Fibroblast of skin of abdomen (primary cell): ENCODE measurements around the gene XXYLT1.

Source experiments
- DNase-seq: peaks from one replicate; pipeline ENCODE4 v3.0.0-alpha.2; 2013

XXYLT1 gene

GRCh38 chr3:195266428-195266827 is 4.5 kb downstream of the XXYLT1 start:
- no peak for DNase-seq

- DNase-seq: no peak
Observed at GRCh38 chr3:195265363-195265976, 5.5 kb downstream of the XXYLT1 start.

DNA sequence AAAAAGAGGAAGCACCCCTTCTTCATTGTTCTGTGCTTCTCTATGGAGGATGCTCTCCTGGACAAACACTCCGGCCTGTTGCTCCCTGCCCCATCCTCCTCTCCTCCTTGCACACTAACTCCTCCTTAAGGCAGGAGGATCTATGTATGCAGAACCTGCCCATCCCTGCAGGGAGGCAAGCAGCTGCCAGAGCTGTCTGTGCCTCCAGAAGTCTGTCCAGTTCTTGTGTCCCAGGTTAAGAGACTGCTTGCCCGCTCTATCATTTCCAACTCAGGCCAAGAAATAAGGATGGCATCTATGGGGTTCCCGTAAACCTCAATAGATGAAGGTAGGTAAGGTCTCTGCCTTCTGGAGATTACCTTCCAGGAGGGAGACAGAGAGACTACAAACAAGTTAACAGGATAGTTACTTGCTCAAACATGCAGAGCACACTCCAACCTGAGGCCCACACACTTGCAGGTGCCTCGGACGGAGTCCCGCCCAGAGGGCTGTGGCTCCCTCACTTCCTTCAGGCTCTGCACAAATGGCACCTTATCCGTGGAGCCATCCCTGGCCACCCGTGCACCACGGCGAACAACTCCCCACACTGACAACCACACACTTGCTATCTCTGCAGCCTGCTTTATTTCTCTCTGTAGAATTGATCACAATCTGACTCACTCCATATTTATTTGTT is 6.9 kb downstream of the XXYLT1 start:
- no peak for DNase-seq

- DNase-seq: no peak
Observed at GRCh38 chr3:195263193-195263924, 7.6 kb downstream of the XXYLT1 start.

DNA sequence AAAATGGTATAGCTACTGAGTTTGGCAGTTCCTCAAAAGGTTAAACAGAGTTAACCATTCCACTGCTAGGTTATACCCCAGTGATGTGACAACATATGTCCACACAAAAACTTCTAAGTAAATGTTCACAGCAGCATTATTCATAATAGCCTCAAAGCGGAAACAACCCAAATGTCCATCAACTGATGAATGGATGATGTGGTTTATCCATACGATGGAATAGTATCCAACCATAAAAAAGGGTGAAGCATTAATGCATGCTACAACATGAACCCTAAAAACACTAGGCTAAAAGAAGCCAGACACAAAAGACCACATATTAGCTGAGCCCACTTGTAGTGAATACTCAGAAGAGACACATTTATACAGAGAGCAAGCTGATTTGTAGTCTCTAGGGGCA is 9.0 kb downstream of the XXYLT1 start:
- no peak for DNase-seq

- no peak for DNase-seq
Observed at GRCh38 chr3:195260280-195260905, 10.6 kb downstream of the XXYLT1 start.

DNA sequence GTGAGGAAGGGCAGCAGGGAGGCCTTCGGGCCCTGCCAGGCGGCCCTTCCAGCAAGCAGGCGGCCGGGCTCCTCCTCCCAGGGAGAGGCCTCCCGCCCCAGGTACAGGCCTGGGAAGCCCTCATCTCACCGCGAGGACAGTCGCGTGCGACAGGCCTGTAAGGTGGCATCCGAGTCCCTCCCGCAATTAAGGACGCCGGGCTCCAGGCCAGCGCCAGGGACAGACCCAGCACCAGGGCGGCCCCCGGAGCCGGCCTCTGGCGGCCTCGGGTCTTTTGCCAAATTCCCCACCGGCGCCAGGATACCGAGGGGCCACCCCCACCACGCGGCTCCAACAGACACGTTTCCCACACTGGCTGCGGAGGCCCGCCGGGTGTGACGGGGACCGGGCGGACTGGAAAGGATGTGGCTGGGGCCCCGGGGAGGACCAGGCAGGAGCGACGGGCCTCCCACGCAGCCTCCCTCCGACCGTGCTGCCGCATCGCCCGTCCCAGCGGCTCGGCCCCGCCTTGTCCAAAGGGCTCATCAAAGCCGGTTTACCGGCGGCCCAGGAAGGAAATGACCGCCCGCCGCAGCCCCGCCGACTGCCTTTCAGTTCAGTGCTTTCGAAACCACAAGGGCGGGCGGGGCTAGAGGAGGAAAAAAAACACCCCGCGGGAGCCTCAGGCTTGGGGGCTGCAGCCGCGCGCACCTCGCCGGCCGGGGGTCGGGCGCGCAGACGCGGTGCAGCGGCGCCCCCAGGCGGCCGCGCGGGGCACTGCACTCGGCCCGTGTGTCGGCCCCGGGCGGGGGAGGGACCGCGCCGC is 11.3 kb downstream of the XXYLT1 start:
- peak; percentile 96 for DNase-seq

DNA sequence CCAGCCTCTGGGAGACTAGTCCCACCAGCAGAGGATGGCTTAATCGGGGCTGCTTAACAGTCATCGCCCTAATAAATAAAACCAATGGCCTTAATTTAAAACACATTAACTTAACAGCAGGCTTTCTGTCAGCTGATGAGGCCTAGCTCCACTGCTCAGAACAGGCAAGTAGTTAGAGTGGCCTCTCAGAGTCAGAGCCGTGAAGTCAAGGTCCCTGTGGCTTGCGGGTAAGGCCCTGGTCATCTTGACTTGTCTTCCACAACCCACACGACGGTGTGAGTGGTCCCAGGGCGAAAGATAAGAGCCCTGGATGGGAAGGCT is 11.8 kb downstream of the XXYLT1 start:
- peak; percentile 70 for DNase-seq

- DNase-seq: no peak
Observed at GRCh38 chr3:195258449-195259153, 12.4 kb downstream of the XXYLT1 start.

- no peak for DNase-seq
Observed at GRCh38 chr3:195257454-195258448, 13.2 kb downstream of the XXYLT1 start.

GRCh38 chr3:195256639-195257453 is 14.1 kb downstream of the XXYLT1 start:
- DNase-seq: no peak

DNA sequence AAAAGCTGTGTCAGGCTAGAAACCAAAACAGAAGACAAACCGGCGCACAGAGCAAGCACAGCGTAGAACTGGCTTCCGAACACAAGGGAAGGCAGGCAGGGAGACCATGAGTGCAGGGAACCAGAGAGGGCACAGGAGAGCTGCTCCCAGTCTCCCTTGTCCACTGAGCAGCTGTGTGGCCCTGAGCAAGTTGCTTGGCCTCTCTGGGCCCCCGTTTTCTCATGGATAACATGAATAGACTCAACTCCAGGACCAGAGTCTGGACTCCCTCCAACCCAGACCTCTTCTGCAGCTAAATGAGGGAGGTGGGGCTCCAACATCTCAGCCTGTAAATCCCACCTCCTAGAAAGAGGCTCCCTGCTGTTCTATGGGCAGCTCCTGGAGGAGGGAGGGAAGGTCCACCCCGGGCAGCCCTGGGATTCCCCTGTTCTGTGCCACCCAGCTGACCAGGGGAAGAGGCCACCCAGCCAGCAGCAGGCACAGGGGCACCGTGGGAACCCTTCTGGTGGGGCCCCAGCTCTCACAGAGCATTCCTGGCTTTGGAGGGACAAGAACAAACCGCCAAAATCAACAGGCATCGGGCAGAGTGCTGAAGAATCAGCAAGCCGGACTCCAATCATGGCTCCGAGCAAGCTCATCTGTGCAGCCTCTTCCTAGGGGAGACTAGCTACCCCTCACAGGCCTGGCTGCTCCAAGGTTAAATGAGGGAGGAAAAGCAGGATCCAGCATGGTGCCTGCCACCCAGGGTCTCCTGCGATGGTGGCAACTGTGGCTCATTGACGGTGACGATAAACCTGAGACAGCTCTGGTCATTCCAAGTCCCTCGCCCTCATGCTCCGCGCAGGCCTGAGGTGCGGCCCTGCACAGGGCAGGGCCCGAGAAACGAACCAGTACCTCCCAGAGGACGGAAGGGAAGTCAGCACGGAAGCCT is 15.1 kb downstream of the XXYLT1 start:
- no peak for DNase-seq

GRCh38 chr3:195255176-195255500 is 15.8 kb downstream of the XXYLT1 start:
- DNase-seq: no peak

DNA sequence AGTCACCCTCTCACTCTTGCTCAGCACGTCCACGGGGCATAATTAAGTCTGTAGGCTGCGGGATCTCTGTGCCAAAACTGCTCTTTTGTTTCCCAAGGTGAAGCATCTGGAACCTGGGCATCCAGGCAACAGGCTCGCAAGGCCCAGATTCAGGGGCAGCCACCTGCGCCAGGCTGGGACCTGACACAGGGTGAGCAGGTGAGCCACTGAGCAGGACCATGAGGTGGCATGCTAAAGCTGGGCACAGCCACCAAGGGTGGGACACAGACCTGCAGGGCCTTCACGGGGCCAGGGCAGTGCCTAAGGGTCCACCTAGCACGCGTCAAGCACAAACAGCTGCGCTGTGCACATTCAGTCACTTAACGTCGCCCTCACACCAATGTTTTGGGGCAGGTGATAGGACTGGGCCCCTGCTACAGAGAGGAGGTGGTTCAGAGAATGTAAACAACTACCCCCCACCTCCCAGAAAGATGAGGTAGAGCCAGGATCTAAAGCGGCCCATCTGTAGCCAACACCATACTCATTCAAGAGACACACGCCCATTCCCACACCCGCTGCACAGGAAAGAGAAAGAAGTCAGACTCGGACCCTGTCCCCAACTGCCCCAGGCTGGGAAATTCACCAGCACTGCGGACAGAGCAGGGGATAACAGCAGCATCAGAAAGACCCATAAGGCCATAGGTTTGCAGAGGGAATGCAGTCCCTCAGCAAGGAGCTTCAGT is 16.3 kb downstream of the XXYLT1 start:
- DNase-seq: no peak

DNA sequence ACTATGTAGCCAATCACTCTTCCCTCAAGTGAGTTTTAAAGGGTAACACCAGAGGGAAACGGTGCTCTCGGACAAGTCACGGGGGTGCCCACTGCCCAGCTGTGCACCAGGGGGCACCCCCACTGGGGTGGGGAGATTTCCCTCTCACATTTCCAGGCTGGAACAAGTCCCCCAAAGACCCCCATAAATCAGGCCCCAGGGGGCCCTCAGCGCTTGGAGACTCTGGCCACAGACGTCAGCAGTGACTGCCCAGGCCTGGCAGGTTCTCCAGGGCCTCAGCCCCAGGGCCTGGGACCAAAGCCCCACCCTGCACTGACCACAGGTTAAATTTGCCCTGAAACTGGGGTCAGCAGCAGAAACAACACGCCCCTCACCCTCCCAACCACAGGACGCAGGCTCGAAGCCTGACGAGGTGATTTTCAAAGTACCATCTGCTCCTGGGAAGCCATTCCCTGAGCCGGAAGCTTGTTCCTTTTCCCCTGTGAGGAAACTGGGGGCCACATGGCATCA is 17.0 kb downstream of the XXYLT1 start:
- DNase-seq: no peak

GRCh38 chr3:195251336-195252065 is 19.5 kb downstream of the XXYLT1 start:
- no peak for DNase-seq
